NCI-H146 treated with DMSO at 0.1 percent for 48 hours (cell line): Measurements from ENCODE around the gene TRABD2A.
"Not testable (repeated sequence)": the region's sequence is repeated elsewhere in the genome, so short reads cannot be mapped to it uniquely, and the experiment has no call there.

Experiments
- DNase-seq: peaks from one replicate; lab custom pipeline; 2025; ENCODE audit not compliant: unreplicated experiment; lab: John Stamatoyannopoulos, UW

The TRABD2A gene

DNA sequence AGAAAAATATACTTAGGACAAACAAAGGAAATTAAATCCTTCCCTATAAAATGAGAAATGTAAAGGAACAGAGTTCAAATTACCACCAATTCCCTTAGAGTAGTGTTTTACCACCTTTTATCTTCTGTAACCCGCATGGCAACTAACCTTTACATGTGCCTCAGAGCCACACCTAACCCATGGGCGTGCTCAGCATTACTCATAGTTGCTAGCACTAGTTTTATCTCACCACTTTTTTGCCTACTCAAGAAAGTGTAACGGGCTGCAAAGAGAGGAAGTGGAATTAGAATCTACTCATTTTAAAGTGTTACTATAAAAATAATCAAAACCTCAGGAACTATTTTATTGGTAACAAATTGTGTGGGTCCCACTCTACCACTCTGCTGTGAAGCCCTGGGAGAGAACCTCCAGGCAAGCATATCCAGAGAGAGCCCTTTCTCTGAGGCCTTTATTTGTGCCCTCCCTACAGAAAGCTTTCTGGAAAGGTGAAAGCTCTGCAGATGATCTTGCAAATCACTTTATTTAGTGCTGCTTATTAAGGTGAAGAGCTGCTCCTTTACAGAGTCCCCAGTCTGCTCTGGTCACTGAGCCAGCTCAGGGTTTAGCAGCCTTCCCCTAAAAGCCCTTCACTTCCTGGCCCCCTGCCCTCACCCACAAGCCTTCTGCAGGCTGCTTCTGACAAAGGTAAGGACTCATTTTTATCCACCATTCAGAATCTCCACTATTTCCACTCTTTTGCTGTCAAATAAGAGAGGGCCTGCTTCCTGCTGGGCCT lies 98.8 kb downstream of the TRABD2A start:
- DNase-seq, result no peak

DNA sequence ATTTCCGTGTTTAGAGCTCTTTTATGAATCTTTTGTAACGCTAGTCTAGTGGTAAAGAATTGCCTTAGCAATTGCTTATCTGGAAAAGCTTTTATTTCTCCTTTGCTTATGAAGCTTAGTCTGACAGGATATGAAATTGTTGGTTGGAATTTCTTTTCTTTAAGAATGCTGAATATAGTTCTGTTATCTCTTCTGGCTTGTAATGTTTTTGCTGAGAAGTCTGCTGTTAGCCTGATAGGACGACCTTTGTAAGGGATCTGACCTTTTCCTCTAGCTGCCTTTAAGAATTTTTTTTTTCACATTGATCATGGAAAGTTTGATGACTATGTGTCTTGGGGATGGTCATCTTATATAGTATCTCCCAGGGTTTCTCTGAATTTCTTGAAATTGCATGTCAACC lies 101.1 kb downstream of the TRABD2A start:
- DNase-seq, result no peak

DNA sequence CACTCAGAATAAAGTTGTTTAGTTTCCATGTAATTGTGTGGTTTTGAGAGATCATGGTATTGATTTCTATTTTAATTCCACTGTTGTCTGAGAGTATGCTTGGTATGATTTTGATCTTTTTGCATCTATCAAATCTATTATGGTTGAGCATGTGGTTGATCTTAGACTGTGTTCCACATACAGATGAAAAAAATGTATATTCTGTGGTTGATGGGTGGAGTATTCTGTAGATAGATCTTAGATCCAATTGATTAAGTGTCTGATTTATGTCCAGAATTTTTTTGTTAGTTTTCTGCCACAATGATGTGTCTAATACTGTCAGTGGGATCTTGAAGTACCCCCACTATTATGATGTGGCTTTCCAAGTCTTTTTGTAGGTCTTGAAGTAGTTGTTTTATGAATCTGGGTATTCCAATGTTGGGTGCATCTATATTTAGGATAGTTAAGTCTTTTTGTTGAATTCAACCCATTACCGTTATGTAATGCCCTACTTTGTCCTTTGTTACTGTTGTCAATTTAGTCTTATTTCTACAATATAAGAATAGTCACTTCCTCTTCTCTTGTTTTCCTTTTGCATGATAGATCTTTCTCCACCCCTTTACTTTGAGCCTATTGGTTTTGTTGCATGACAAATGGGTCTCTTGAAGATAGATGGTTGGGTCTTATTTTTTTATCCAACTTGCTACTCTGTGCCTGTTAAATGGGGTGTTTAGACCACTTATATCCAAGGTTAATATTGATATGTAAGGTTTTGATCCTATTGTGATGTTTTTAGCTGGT lies 101.8 kb downstream of the TRABD2A start:
- DNase-seq, result no peak

DNA sequence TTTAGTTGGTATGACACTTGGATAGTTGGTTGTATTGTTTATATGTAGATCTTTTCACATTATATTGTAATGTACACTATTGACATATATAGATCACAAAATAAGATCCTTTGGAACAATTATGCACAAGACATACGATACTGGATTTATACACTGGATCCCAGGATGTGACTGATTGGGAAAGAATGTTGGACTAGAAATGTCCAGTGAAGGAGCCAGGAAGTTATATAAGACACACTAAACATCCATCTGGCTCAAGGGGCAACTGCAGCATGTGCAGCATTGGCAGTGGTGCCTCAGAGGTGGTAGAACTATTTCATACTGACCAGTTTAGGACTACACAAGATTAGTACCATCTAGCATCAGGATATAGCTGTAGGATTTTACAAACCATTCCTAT lies 104.9 kb downstream of the TRABD2A start:
- DNase-seq, result no peak

DNA sequence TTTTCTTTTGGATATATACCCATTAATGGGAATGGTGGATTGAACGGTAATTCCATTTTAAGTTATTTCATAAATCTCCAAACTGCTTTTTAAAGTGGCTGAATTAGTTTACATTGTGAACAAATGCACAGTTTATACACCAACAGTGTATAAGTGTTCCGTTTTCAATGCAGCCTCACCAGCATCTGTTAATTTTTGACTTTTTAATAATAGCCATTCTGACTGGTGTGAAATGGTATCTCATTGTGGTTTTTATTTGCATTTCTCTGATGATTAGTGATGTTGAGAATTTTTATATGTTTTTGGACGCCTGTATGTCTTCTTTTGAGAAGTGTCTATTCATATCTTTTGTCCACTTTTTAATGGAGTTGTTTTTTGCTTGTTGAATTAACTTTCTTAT lies 107.3 kb downstream of the TRABD2A start:
- DNase-seq, result not testable (repeated sequence)
